HFF-Myc (cell line): ENCODE measurements around the gene IVNS1ABP.
"Not testable (repeated sequence)": the region's sequence is repeated elsewhere in the genome, so short reads cannot be mapped to it uniquely, and the experiment has no call there.

ENCODE experiments used
- DNase-seq: peaks from one replicate; pipeline ENCODE4 v3.0.0-alpha.2; 2011; ENCODE audit warnings: low read depth; ENCODE audit errors: extremely low read depth
- H3K4me3 ChIP-seq: replicated peaks from 2 replicates; pipeline ENCODE4 v1.5.1; 2011; ENCODE audit warnings: low read depth, mild to moderate bottlenecking, control low read depth, low read length
- TF ChIP-seq, protein P1 (sequence below): IDR thresholded peaks from 2 replicates; pipeline ENCODE4 v1.5.1; 2012; ENCODE audit warnings: mild to moderate bottlenecking, low read depth, low read length, control low read depth; ENCODE audit errors: missing control alignments

The IVNS1ABP gene

GRCh38 chr1:185337246-185337645 lies 20.2 kb upstream of the IVNS1ABP start:
- no peak overlapping the region for H3K4me3 ChIP-seq
- DNase-seq, result no peak
- TF ChIP-seq, protein P1, sequence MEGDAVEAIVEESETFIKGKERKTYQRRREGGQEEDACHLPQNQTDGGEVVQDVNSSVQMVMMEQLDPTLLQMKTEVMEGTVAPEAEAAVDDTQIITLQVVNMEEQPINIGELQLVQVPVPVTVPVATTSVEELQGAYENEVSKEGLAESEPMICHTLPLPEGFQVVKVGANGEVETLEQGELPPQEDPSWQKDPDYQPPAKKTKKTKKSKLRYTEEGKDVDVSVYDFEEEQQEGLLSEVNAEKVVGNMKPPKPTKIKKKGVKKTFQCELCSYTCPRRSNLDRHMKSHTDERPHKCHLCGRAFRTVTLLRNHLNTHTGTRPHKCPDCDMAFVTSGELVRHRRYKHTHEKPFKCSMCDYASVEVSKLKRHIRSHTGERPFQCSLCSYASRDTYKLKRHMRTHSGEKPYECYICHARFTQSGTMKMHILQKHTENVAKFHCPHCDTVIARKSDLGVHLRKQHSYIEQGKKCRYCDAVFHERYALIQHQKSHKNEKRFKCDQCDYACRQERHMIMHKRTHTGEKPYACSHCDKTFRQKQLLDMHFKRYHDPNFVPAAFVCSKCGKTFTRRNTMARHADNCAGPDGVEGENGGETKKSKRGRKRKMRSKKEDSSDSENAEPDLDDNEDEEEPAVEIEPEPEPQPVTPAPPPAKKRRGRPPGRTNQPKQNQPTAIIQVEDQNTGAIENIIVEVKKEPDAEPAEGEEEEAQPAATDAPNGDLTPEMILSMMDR, result no peak

GRCh38 chr1:185334182-185334581 lies 17.1 kb upstream of the IVNS1ABP start:
- no peak overlapping the region for H3K4me3 ChIP-seq
- DNase-seq, result no peak
- TF ChIP-seq, protein P1, result no peak

DNA sequence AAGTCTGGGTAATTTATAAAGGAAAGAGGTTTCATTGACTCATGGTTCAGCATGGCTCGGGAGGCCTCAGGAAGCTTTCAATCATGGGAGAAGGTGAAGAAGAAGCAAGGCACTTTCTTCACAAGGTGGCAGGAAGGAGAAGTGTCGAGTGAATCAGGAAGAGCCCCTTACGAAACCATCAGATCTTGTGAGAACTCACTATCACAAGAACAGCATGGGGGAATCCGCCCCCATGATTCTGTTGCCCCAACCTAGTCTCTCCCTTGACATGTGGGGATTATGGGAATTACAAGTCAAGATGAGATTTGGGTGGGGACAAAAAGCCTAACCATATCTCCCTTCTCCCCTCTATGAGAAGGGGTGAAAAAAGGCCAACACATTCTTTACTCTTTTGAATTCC lies 11.2 kb upstream of the IVNS1ABP start:
- no peak overlapping the region for H3K4me3 ChIP-seq
- no peak for DNase-seq
- TF ChIP-seq, protein P1, result no peak

GRCh38 chr1:185325413-185325812 lies 8.4 kb upstream of the IVNS1ABP start:
- TF ChIP-seq, protein P1, result no peak
- no peak for DNase-seq
- no peak overlapping the region for H3K4me3 ChIP-seq

- TF ChIP-seq, protein P1, result no peak
- H3K4me3 ChIP-seq, result no peak overlapping the region
- DNase-seq, result no peak
These were observed 7.1 kb upstream of the IVNS1ABP start for GRCh38 chr1:185324118-185324517.

DNA sequence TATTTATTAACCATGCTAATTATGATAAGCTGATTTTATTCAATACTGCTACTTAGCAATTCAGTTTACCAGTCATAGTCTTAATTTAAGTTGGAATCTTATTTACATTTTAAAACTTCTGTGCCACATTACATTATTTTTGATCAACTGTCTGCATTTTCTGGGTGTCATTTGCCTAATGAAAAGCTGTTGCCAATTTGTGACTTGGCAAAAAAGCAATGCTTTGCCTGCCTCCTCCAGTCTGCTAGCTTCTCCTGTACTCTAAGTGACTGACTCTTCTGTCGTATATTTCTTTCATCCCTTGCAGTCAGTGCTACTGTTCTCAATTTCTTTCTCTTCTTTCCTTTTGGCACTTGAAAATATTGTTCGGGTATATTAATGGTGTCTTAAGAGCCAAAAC lies 5.6 kb upstream of the IVNS1ABP start:
- H3K4me3 ChIP-seq, result no peak overlapping the region
- TF ChIP-seq, protein P1, result no peak
- no peak for DNase-seq

DNA sequence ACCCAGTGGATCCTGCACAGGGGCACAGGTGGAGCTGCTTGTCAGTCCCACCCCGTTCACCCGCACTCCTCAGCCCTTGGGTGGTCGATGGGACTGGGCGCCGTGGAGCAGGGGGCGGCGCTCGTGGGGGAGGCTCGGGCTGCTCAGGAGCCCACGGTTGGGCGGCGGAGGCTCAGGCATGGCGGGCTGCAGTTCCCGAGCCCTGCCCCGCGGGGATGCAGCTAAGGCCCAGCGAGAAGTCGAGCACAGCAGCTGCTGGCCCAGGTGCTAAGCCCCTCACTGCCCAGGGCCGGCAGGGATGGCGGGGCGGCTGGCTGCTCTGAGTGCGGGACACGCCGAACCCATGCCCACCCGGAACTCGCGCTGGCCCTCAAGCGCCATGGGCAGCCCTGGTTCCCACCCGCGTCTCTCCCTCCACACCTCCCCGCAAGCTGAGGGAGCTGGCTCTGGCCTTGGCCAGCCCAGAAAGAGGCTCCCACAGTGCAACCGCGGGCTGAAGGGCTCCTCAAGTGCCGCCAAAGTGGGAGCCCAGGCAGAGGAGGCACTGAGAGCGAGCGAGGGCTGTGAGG lies 4.7 kb upstream of the IVNS1ABP start:
- not testable (repeated sequence) for DNase-seq, H3K4me3 ChIP-seq

GRCh38 chr1:185321104-185321503 lies 4.1 kb upstream of the IVNS1ABP start:
- not testable (repeated sequence) for DNase-seq, H3K4me3 ChIP-seq
